Measurements from ENCODE around the gene ZWILCH. TPM values are rescaled to one million over a fixed set of nuclear protein-coding genes. Genes with fewer than 3 reads are reported as not detected.

The ZWILCH gene
- total RNA-seq, 1 donor from 2014 or later = 3.3 TPM

GRCh38 chr15:66535056-66535455, 29.9 kb downstream of the ZWILCH start:
- ATAC-seq (no peak), DNase-seq (ENCODE audit: low spot score) (no peak)

DNA sequence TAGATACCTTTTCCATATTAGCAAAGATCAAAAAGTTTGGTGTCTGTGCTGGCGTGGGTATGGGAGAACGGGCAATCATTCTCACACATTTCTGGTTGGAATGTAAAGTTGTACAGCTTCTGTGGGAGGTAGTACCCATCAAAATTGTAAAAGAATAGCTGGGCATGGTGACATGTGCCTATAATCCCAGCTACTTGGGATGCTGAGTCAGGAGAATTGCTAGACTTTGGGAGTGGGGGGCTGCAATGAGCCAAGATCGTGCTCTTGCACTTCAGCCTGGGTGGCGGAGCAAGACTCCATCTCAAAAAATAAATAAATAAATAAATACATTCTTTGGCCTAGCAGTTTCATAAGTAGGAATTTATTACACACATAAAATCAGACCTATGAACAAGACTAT, 37.8 kb downstream of the ZWILCH start:
- DNase-seq (ENCODE audit: low spot score) (no peak), ATAC-seq (no peak)

DNA sequence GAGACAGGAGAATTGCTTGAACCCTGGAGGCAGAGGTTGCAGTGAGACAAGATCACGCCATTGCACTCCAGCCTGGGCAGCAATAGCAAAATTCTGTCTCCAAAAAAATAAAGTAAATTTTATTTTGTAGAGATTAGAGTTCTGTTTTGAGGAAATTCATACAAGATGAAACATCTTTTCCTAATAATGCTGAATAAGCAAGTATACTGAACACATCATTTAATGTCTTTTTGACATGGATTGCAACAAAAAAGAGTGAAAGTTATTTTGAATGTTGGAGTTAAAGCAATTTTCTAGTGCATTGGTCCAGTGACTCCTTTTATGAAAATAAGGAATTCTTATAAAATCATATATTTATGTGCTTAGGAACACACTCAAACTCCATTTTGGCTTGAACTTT, 40.1 kb downstream of the ZWILCH start:
- DNase-seq (ENCODE audit: low spot score) (no peak), ATAC-seq (no peak)

DNA sequence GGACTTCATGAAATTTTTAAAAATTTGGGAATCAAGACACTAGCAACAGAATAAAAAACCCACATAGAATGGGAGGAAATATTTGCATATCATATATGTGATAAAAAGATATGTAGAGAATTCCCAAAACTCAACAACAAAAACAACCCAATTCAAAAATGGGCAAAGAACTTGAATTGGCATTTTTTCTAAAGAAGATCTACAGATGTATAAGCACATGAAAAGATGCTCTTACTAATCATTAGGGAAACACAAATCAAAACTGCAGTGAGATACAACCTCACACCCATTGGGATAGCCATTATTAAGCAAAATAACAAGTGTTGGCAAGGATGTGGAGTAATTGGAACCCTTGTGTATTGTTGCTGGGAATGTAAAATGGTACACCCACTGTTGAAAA, 50.6 kb downstream of the ZWILCH start:
- ATAC-seq = no peak
- no peak for DNase-seq (ENCODE audit: low spot score)

GRCh38 chr15:66558271-66558670, 53.1 kb downstream of the ZWILCH start:
- DNase-seq (ENCODE audit: low spot score) (no peak), ATAC-seq (no peak)

DNA sequence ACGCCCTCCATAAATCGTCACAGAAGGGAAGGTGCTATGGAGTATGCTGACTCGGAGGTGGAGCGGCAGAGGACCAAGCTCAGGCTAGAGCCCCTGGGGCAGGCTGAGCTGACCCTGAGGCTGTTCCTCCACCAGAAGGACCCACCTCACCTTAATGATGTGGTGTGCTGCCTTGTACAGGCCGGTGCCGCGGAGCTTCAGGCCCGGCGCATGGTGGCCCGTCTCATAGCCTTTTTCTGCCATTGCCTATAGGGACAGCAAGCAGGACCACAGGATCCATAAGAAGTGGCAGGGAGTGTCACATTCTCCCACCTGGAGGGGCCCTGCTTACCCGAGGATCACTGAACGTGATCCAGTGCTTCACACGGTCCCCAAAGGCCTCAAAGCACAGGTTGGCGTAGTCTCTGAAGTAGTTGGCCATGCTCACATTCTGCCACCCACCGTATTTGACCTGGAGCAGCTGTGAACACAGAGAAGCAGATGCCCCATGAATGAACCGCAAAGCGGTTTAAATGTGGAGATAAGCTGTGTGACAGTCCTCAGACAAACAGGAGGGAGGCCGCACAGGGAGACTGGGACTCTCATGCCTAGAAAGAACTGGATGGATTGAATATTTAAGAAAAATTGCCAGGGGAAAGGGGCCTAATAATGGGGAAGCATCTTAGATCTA, 55.9 kb downstream of the ZWILCH start:
- DNase-seq (ENCODE audit: low spot score) (no peak), ATAC-seq (no peak)

- DNase-seq (ENCODE audit: low spot score) = no peak
- no peak for ATAC-seq
Observed at GRCh38 chr15:66563126-66563525, 58.0 kb downstream of the ZWILCH start.

DNA sequence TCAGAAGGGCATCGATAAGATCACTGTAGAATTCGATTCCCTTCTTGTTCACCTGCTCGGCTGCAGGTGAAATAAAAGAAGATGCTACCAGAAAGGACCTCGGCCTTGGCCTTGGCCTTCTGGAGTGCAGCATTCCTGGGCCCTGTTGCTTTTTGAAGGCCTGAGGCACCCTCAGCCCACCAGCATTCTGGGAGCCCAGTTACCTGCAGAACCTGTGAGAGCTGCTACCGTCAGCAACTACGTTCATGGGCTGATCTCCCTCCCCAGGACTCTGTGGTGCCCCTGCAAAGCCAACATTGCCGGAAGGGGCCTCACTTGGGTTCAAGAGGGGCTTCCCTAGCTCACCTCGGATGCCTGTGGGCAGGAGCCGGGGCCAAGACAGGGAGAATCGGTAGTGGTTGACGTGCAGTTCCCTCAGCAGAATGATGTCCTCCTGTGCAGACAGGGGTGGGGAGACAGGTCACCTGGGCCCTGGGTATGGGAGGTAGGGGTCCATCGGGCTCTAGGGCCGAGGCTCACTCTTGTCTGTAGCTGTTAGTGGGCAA, 58.5 kb downstream of the ZWILCH start:
- DNase-seq (ENCODE audit: low spot score) (no peak), ATAC-seq (no peak)

DNA sequence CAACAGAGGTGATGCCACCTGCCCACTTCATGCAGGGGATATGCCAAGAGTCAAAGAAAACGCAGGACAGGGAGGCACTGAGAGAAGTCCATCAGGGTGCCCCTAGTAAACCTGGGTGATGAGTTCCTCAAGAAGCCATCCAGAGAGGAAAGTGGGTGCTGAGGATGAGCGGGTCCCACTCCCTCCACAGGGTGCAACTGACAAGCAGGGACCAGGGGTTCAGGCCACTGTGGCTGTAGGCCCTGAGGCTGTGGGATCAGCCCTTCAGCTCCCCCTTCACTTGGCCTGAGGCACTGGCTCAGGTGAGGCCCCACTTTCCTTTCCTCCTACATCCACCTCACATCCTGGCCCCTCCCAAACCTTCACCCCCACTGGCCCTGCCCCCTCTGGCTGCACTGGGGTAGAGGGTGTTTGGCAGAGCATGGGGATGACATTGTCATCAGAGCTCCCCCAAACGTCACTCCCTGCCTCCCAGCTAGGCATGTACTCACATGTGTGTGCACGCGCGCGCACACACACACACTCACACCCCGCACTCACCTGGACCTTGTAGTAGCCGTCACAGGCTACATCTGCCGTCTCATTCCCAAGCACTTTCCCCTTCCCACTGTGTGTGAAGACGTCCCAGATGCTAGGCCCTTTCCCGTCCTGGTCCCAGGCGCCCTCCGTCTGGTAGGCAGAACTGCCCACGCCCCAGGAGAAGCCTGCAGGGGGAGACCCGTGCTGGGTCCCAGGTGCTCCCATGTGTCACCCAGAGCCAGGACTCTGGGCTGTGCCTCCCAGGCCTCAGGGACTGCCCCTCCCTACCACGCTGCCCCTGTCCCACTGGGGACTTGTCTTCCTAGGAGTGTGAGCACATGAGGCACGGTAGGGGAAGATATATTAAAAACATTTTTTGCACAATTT, 59.3 kb downstream of the ZWILCH start:
- ATAC-seq = no peak

DNA sequence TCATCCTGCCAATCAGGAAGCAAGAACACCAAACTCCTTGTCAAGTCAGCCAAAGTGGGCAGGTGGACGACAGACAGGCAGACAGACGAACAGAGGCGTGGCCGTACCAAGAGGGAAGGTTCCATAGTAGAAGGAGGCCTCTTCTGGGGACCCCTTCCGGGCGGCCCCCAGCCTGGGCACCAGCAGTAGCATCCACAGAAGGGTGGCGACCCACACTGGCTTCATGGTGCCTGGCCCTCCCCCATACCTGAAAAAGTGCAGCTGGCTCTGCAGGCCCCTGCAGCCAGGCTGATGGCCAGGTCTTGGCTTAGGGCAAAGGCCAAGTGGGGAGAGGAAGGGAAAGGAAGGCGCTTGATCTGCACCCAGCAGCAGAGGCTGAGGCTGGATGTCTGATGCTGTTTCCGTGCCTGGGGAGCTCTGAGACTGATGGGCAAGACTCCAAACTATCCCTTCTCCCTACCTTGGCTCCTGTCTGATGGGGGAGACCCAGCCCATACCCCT, 60.1 kb downstream of the ZWILCH start:
- DNase-seq (ENCODE audit: low spot score) (peak; percentile 43), ATAC-seq (peak; percentile 46)

More for the DNA sequence above, 59.3 kb downstream of the ZWILCH start:
- no peak for DNase-seq (ENCODE audit: low spot score)

DNA sequence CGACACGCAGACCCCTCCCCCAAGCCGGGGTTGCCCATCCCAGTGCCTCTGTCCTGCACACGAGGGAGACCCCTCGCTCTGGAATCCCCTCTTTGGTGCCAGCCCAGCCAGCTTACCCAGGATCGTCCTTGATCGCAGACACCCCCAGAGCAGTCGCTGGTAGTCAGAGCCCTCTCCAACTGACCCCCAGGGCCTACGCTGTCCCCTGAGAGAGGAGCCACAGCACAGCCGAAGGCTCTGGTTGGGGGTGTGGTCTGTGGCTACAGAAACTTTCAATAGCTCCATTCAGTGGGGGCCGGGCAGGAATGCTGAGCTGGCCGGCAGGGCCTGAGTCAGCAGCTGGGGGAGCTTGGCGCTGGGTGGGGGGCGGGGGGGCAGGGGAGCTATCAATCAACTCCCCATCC, 60.6 kb downstream of the ZWILCH start, which contains the start of gene LCTL:
LCTL (minus strand) TSS at position 258 of the 404 bp plus-strand sequence. CDS start 633 bp downstream, outside the sequence.
- DNase-seq (ENCODE audit: low spot score) = peak; percentile 33

GRCh38 chr15:66566963-66567531, 61.9 kb downstream of the ZWILCH start:
- ATAC-seq (peak; percentile 92), DNase-seq (ENCODE audit: low spot score) (peak; percentile 61)

More for the DNA sequence above, 60.6 kb downstream of the ZWILCH start, which contains the start of gene LCTL:
- ATAC-seq = no peak

DNA sequence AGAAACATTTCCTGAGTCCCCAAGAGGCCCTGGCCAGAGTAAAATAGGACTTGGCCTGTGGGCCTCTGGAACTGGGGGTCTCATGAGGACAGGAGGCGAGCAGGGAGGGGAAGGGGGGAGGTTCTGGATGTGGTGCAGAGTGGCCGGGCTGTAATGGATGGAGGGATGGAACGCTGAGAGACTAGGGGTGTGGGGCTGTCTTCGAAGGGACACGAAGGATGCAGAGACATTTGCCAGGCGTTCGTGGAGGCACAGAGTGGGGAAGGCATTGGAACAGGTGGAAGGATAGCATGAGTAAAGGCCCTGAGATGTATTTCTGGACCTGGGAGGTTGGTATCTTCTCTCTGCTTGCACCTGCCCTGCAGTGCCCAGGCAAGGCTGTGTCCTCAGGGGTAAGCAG, 62.8 kb downstream of the ZWILCH start:
- DNase-seq (ENCODE audit: low spot score) = peak; percentile 37
- no peak for ATAC-seq

DNA sequence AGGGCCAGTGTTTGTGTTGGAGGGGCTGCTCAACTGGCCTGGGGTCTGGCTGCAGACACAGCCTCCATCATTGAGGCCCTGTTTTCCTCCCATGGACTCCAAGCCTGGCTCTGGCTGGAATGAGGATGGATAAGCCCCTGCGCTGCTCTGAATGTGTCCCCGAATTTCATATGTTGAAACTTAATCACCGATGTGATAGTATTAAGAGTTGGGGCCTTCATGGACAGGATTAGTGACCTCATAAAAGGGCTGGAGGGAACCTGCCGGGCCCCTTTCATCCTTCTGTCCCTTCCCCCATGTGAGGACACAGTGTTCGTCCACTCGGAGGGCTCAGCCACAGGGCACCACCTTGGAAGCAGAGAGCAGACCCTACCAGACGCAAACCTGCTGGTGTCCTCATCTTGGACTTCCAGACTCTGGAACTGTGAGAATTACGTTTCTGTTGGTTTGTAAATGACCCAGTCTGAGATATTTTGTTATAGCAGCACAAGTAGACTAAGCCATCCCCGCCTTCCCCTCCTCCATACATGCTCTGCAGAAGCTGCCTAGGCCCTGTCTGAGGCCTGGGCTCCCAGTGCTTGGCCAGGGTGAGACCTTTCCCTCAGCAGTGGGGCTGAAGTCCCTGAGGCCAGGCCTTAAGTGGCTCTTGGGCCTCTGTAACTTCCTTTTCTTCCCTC, 64.5 kb downstream of the ZWILCH start:
- ATAC-seq (no peak), DNase-seq (ENCODE audit: low spot score) (peak; percentile 12)

DNA sequence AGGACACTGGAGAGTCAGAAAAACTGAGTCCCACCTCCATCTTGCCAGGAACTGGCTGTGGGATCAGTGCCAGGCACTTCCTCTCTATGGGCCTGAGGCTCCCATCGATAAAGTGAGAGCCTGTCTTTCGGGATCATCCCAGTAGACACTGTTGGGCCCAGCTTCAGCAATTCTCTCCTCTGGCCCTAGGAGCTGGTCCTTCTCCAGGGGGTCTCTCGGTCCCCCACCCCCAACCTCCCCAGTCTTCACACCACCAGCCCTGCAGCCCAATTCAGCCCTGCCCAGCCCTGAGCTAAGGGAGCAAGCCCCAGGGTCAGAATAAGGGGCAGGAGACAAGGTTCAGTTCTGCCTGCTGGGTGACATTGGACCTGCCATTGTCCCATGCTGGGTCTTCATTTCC, 65.2 kb downstream of the ZWILCH start:
- peak; percentile 26 for DNase-seq (ENCODE audit: low spot score)
- no peak for ATAC-seq

- DNase-seq (ENCODE audit: low spot score) = peak; percentile 24
- ATAC-seq = no peak
Observed at GRCh38 chr15:66570842-66571478, 65.8 kb downstream of the ZWILCH start.

DNA sequence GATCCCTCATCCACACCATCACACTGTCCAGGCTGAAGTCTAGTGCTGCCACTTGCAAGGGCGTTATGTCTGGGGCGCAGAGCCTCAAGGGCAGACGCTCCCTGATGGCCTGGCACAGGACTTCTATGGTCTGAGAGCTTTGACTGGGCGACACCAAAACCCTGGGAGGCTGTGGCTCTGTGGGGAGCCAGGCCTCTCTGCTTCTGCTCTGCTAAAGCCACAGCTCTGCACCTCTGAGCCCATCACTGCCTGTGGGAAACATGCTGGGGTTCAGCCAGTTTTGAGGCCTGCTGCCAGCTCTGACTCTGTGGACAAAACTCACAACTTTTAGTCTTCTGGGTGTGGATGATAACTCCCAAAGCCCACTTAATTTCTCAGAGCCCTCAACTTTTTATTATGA, 67.0 kb downstream of the ZWILCH start:
- no peak for DNase-seq (ENCODE audit: low spot score)
- ATAC-seq = no peak

GRCh38 chr15:66573348-66573718, 68.2 kb downstream of the ZWILCH start:
- no peak for ATAC-seq

DNA sequence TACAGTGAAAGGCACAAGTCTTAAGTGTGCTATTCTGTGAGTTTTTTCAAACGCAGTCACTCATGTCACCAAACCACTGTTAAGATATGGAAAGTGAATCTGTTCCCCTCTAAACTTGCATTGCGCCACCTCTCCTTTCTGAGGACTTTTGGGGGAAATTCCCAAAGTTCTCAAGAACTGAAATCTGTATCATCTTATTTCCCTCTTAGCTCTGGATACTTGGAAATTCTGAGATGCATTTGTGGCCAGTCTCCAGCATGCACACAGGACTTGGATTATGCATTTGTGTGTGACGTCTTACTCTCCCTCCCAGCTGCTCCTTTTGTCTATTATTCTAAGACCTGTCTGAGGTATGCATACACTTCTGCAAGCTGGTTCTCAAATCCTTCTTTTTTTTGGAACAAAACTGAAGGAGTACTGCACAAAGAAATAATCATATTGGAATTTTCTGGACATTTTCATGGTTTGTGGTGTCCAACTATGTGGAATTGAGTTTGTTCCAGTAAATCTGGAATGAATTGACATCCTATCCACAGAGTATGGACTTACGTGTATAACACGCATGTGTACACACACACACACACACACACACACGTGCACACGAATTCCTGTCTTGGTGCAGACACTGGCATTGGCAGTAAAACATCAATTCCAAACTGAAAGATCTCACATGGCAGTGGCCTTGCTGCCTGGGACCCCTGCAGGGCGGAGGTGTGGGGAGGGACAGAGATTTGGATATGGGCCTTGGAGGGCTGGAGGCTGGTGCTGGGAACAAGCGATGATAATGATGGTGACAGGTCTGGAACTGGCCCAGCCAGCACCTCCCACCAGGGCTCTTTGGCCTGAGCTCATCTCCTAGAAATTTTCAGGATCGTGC, 68.8 kb downstream of the ZWILCH start:
- ATAC-seq = no peak

More at GRCh38 chr15:66573348-66573718, 68.2 kb downstream of the ZWILCH start:
- no peak for DNase-seq (ENCODE audit: low spot score)

More for the DNA sequence above, 68.8 kb downstream of the ZWILCH start:
- no peak for DNase-seq (ENCODE audit: low spot score)

Data from left lobe of liver (tissue), 2 donors.